ENCODE data around the gene ENTPD1. TPM values are rescaled to one million over a fixed set of nuclear protein-coding genes. Genes with fewer than 3 reads are reported as not detected.

ENTPD1 gene
- total RNA-seq, 1 donor from 2014 or later, result 1.5 TPM

DNA sequence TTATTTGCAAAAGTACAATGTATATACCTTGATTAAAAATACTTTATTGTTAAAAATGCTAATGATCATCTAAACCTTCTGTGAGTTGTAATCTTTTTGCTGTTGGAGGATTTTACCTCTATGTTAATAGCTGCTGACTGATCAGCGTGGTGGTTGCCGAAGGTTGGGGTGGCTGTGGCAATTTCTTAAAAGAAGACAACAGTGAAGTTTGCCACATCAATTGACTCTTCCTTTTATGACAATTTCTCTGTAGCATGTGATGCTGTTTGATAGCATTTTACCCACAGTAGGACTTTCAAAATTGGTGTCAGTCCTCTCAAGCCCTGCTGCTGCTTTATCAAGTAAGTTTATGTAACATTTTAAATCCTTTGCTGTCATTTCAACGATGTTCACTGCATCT is 16.9 kb upstream of the ENTPD1 start:
- Mint-ChIP-seq H3K4me3 (ENCODE audit: unreplicated experiment) (no peak overlapping the region), H3K36me3 (ENCODE audit: unreplicated experiment) (no peaks in the 10 kb centered on the region), H3K4me1 (ENCODE audit: unreplicated experiment) (peaks cover 15% of the 10 kb centered on the region), H3K9me3 (ENCODE audit: unreplicated experiment) (peaks cover 3% of the 10 kb centered on the region), H3K27ac (ENCODE audit: unreplicated experiment) (no peak overlapping the region), H3K27me3 (ENCODE audit: unreplicated experiment) (no peaks in the 10 kb centered on the region)
- TF ChIP-seq, protein P1, sequence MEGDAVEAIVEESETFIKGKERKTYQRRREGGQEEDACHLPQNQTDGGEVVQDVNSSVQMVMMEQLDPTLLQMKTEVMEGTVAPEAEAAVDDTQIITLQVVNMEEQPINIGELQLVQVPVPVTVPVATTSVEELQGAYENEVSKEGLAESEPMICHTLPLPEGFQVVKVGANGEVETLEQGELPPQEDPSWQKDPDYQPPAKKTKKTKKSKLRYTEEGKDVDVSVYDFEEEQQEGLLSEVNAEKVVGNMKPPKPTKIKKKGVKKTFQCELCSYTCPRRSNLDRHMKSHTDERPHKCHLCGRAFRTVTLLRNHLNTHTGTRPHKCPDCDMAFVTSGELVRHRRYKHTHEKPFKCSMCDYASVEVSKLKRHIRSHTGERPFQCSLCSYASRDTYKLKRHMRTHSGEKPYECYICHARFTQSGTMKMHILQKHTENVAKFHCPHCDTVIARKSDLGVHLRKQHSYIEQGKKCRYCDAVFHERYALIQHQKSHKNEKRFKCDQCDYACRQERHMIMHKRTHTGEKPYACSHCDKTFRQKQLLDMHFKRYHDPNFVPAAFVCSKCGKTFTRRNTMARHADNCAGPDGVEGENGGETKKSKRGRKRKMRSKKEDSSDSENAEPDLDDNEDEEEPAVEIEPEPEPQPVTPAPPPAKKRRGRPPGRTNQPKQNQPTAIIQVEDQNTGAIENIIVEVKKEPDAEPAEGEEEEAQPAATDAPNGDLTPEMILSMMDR (IDR thresholded peaks at IDR 0.05), result no peak
- no peak for DNase-seq (ENCODE audit: extremely low spot score, unreplicated experiment)

DNA sequence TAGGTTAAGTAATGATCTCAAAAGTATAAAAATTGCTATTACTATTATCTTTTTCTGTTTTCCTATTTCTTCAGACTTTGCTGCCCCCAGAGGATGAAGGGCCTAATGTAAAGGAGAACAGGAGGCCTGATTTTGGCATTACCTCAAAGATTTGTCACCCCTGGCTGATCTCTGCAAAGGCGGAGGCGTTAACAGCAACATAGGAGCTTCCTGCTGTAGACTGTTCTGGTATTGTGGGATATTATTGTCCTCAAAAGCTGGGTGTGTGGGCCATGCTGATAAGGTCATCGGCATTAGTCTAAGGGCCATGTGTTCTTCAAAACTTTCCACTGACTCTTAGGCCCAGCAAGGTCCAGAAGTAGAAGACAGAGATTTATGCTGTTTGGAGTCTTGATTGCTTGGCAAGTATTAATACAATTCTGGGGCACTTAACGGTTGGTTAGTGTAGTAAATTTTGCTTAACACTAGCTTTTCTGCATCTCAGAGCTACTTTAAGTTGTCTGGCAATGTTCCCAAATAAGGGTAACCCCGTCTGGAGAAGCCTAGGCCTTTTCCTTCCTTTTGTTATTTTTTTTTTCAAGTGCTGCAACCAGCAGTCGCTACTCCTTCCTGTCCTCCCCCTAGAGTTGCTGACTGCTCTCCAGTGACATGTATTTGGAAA is 14.0 kb upstream of the ENTPD1 start:
- Mint-ChIP-seq H3K9me3 (ENCODE audit: unreplicated experiment) (no peaks in the 10 kb centered on the region), H3K27me3 (ENCODE audit: unreplicated experiment) (no peaks in the 10 kb centered on the region), H3K4me3 (ENCODE audit: unreplicated experiment) (peak overlapping the region; percentile 28), H3K36me3 (ENCODE audit: unreplicated experiment) (no peaks in the 10 kb centered on the region), H3K27ac (ENCODE audit: unreplicated experiment) (peak overlapping the region; percentile 90), H3K4me1 (ENCODE audit: unreplicated experiment) (peaks cover 15% of the 10 kb centered on the region)
- TF ChIP-seq, protein P1 (IDR thresholded peaks at IDR 0.05), result peak; percentile 13
- DNase-seq (ENCODE audit: extremely low spot score, unreplicated experiment), result no peak

DNA sequence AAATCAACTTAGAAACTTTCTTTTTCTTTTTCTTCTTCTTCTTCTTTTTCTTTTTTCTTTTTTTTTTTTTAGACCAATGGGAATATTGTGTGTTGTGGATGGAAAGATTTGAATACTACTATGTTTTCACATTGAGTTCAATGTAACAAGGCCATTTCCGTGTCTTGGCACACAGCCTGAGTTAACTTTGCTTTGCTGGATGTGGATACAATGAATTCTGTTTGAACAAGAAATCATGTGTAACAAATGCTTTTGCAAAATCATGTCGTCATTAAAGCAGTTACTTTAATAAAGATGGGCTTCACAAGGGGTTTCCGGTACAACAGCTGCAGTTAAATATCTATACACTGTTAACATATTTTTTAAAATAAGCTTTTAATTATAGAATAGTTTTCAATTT is 13.5 kb upstream of the ENTPD1 start:
- no peaks in the 10 kb centered on the region for H3K36me3 Mint-ChIP-seq (ENCODE audit: unreplicated experiment)
- TF ChIP-seq, protein P1 (IDR thresholded peaks at IDR 0.05), result no peak
- no peaks in the 10 kb centered on the region for H3K27me3 Mint-ChIP-seq (ENCODE audit: unreplicated experiment)
- H3K27ac Mint-ChIP-seq (ENCODE audit: unreplicated experiment), result peak overlapping the region; percentile 90
- no peaks in the 10 kb centered on the region for H3K9me3 Mint-ChIP-seq (ENCODE audit: unreplicated experiment)
- peaks cover 15% of the 10 kb centered on the region for H3K4me1 Mint-ChIP-seq (ENCODE audit: unreplicated experiment)
- H3K4me3 Mint-ChIP-seq (ENCODE audit: unreplicated experiment), result peak overlapping the region; percentile 28
- DNase-seq (ENCODE audit: extremely low spot score, unreplicated experiment), result no peak

DNA sequence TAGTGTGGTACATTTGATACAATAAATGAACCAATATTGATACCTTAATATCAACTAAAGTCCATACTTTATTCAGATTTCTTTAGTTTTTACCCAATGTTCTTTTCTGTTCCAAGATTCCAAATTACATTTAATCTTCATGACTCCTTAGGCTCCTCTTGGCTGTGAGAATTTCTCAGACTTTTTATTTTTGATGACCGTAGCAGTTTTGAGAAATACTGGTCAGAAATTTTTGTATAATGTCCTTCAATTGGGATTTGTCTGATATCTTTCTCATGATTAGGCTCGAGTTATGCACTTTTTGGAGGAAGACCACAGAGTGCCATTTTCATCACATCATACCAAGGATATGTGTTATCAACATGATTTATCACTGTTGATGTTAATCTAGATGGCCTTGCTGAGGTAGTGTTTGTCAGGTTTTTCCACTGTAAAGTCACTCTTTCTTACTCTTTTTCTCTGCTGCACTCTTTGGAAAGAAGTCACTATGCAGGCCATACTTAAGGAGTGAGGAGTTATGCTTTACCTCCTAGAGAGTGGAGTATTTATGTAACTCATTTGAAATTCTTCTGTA is 12.9 kb upstream of the ENTPD1 start:
- Mint-ChIP-seq H3K36me3 (ENCODE audit: unreplicated experiment) (no peaks in the 10 kb centered on the region), H3K27me3 (ENCODE audit: unreplicated experiment) (no peaks in the 10 kb centered on the region), H3K9me3 (ENCODE audit: unreplicated experiment) (no peaks in the 10 kb centered on the region), H3K27ac (ENCODE audit: unreplicated experiment) (peak overlapping the region; percentile 3), H3K4me1 (ENCODE audit: unreplicated experiment) (peaks cover 15% of the 10 kb centered on the region), H3K4me3 (ENCODE audit: unreplicated experiment) (no peak overlapping the region)
- TF ChIP-seq, protein P1 (IDR thresholded peaks at IDR 0.05), result no peak
- DNase-seq (ENCODE audit: extremely low spot score, unreplicated experiment), result no peak

DNA sequence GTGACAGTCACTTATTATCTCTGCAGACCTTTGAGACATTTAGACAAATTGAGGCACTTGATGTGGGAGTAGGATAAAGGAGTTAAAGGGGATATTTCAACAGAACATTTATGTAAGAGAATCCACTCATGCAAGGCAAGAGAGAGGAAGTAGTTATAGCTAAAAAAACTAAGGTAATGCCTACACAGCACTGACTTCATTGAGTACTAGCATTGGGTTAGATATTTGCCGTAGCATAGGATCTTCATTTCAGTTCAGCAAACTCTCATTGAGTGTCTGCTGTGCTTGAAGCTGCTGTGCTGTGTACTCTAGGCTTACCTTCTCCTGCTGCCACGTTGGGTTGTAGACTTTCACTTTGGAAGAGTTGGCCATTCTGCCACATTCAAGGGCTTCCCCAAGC is 10.5 kb upstream of the ENTPD1 start:
- Mint-ChIP-seq H3K4me3 (ENCODE audit: unreplicated experiment) (no peak overlapping the region), H3K4me1 (ENCODE audit: unreplicated experiment) (peaks cover 15% of the 10 kb centered on the region), H3K9me3 (ENCODE audit: unreplicated experiment) (no peaks in the 10 kb centered on the region), H3K27me3 (ENCODE audit: unreplicated experiment) (no peaks in the 10 kb centered on the region), H3K27ac (ENCODE audit: unreplicated experiment) (no peak overlapping the region), H3K36me3 (ENCODE audit: unreplicated experiment) (no peaks in the 10 kb centered on the region)
- TF ChIP-seq, protein P1 (IDR thresholded peaks at IDR 0.05), result no peak
- DNase-seq (ENCODE audit: extremely low spot score, unreplicated experiment), result no peak

Data from osteocyte (in vitro differentiated cells).